HG03139 (cell line): ENCODE results near the gene RNF130.
"Not testable (repeated sequence)": the region's sequence is repeated elsewhere in the genome, so short reads cannot be mapped to it uniquely, and the experiment has no call there.

Experiments
- ATAC-seq: cut with Tn5 transposase; IDR thresholded peaks from one replicate; pipeline ENCODE4 v1.9.1; 2021; ENCODE audit not compliant: unreplicated experiment

Gene RNF130

DNA sequence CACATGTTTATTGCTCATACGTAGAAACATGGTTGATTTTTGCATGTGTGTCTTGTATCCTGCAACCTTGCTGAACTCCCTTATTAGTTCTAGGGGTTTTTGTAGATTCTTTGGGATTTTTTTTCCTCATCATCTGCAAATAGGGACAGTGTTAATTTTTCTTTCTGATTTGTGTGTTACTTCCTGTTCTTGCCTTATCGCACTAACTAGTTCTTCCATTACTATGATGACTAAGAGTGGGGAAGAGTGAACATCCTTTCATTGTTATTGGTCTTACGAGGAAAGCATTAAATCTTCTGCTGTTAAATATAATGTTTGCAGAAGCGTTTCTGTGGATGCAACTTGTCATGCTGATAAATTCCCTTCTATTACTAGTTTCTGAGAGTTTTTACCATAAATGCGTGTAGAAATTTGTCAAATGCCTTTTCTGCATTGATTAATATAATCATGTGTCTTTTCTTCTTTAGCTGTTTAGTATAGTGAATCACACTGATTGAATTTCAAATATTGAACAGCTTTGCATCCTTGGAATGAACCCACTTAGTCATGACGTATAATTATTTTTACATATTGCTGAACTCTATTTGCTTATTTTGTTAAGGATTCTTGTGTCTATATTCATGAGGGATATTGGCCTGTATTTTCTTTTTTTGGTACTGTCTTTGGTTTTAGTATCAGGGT lies 32.1 kb upstream of the RNF130 start:
- ATAC-seq: no peak

- no peak for ATAC-seq
Measured at GRCh38 chr5:180102636-180103035, 31.1 kb upstream of the RNF130 start.

- no peak for ATAC-seq
Measured at GRCh38 chr5:180101451-180102105, 30.0 kb upstream of the RNF130 start.

GRCh38 chr5:180100621-180101450 lies 29.3 kb upstream of the RNF130 start:
- no peak for ATAC-seq

DNA sequence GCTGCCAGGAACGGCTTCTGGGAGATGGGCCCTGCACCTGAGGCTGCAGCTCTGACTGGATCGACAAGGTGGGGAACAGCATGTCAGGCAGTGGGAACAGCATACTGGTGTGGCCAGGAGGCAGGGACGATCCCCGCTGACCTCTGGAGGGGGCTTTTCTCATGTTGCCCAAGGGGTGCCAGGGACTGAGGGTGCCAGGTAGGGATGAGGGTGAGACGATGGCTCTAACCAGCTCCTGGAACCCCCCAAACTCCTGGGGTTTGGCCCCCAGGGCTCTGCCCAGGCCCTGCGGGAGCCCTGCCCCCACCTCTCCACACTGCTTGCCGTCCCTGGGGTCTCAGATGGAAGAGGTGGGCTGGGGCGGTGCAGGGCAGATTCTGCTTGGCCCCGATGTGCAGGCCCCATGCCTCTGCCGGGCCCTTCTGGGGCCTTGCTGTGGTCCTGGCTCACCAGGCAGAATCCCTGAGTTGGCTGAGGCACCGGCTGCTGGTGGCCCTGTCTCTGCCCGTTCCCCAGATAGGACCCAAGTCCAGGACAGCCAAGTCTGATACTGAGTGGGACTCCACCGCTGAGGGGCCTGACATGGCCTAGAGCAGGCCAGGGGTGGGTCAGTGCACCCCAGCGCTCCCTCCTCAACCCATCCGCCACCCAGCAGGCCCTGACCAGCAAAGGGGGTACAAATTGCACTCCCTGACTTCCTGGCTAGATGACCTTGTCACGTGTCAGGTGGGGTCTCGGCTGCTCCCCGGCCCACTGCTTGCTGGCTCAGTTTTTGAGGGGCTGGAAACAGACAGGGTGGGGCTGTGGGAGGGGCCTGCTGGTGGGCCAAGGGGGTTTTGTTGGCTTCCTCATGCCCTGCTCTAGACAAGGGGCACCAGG lies 28.4 kb upstream of the RNF130 start:
- ATAC-seq: no peak

DNA sequence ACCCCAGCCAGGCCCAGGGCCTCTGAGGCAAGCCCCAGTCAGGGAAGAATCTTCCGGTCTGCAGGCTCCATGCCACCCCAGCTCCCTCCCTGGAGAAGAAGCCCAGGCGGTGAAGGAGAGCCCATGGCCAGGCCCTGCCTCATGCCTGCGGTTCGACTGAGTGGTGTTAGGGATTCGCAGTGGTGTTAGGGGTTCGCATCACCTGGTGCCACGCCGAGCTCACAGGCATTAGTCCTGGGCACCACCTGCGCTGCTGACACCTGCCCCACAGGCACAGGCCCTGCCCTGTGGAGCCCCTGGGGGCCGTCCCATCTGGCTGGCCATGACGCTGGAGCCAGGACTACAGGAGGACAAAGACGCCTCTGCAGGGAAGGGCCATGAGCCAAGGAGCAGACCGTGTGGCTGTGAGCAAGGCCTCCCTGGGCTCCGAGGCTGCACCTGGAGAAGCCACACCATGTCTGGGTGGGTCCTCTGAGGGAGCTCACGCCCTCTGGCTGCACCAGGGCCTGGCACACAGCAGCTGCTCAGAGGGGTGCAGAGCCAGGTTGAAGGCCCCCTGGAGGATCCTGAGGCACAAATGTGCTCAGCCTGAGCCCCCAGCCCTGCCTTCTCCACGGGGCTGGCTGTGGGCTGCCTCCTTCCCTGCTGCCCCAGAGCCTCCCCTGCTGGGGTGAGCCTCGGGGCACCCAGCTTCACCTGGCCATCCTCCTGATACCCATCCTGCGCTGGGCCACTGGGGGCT lies 27.6 kb upstream of the RNF130 start:
- no peak for ATAC-seq

GRCh38 chr5:180098526-180098925 lies 27.0 kb upstream of the RNF130 start:
- no peak for ATAC-seq

GRCh38 chr5:180097926-180098325 lies 26.4 kb upstream of the RNF130 start:
- no peak for ATAC-seq

GRCh38 chr5:180097163-180097894 lies 25.8 kb upstream of the RNF130 start:
- ATAC-seq: no peak

- ATAC-seq: no peak
Measured at GRCh38 chr5:180096616-180097015, 25.1 kb upstream of the RNF130 start.

GRCh38 chr5:180095545-180095944 lies 24.0 kb upstream of the RNF130 start:
- ATAC-seq: no peak

- ATAC-seq: no peak
Measured at GRCh38 chr5:180093651-180094382, 22.3 kb upstream of the RNF130 start.

GRCh38 chr5:180093241-180093640 lies 21.7 kb upstream of the RNF130 start:
- no peak for ATAC-seq

DNA sequence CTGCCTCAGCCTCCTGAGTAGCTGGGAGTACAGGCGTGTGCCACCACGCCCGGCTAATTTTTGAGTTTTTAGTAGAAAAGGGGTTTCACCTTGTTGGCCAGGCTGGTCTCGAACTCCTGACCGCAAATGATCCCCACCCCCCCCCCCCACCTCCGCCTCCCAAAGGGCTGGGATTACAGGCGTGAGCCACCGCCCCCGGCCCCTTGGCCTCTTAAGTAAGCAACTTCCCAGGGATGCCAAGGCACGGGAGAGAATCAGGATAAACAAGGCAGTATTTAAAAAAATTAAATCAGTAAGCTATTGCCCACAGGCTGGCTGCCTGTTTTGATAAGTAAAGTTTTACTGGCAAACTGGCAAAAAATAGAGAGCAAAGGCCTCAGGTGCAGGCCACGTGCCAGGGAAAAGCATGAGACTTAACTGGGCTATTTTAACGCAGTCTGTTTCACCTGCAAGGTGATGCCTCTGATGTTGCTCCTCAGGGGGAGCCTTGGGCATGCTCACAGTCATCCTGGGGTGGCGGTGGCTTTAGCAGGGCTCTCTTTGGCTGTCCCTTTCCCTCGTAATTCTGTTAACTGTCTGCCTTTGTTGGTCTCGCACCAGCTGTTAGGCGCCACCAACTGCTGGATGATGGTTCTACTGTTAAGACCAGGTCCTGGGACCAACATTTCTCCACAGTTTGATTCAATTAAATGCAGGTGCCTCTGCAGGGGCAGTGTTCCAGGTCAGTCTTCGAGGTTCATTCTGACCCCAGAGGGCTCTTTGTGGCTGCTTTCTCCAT lies 19.4 kb upstream of the RNF130 start:
- ATAC-seq: no peak

DNA sequence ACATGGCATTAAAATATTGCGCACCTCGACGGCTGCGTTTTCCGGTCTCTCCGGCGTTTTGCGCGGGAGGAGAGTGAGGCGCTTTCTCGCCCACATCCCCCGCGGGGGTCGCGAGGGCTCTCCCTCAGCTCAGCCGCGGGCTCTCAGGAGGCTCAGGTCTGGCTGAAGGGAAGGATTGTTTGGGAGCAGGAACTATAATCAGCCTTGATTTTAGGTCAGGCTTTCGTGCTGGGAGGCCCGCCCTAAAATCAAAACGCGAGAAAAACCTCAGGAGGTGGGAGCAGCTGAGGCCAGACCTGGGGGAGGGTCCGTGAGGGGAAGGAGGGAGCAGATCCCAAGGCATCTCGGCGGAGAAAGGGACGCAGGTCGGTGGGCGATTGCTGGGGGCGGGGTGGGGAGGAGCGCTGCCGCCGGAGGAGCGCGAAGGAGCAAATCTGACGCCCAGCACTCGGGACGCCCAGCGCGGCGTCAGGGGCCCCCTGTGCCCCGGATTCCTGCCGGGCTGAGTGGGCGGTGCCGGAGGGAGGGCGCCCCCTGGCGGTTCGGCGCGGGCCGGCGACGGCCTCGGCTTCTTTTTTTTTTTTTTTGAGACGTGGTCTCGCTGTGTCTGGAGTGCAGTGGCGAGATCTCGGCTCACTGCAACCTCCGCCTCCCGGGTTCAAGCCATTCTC lies 18.7 kb upstream of the RNF130 start:
- no peak for ATAC-seq

- ATAC-seq: not testable (repeated sequence)
Measured at GRCh38 chr5:180089628-180090027, 18.1 kb upstream of the RNF130 start.

DNA sequence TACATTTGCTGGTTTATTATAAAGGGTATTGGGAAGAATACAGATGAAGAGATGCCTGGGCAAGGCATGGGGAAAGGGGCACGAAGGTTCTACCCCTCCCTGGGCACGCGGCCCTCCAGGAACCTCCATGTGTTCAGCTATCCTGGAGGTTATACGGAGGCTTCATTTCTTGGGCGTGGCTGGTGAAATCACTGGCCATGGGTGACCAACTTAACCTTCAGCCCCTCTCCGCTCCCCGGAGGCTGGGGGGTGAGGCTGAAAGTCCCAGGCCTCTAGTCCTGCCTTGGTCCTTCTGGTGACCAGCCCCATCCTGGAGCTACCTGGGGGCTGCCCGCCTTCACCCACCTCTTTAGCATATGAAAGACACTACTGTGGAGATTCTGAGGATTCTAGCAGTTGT lies 17.0 kb upstream of the RNF130 start:
- no peak for ATAC-seq
